Posterior cingulate gyrus (tissue), 11 donors: ENCODE measurements around the gene PPP2R2C.

Experiments used
- DNase-seq, 10 donors: peaks; one replicate each; pipeline versions ENCODE4 v3.0.0 to v3.0.0-alpha.2; 2020 to 2021; ENCODE audit warnings: mixed read lengths in 3 of 10
- intact Hi-C: fragments of 100-400 bp; cut with DNase I; formaldehyde crosslinking; loops from one replicate; pipeline ENCODE4 v1.15.1; 2023

PPP2R2C gene

GRCh38 chr4:6270636-6271121 lies 201.7 kb downstream of the PPP2R2C start:
- intact Hi-C loops, result no loop called here
- peak in 3 of 10 donors; percentile 6 to 73 (median 66) for DNase-seq
